Mammary epithelial cell (primary cell): ENCODE data around the gene TMPRSS2.

Experiments used
- EZH2 ChIP-seq: IDR thresholded peaks from 2 replicates; pipeline ENCODE4 v1.6.1; 2012; ENCODE audit warnings: low read length, inconsistent platforms, borderline replicate concordance
- TF ChIP-seq, protein P1 (sequence below), 2 donors: IDR thresholded peaks in 1 of 2; conservative IDR thresholded peaks in 1 of 2; 2 replicates each; pipeline ENCODE4 v1.5.1; 2011 to 2012; ENCODE audit warnings: inconsistent platforms in 2 of 2, low read length in 2 of 2, mild to moderate bottlenecking in 2 of 2, control low read depth in 1 of 2, low read depth in 1 of 2; ENCODE audit not compliant: insufficient read depth in 1 of 2; ENCODE audit errors: extremely low read depth in 1 of 2

DNA sequence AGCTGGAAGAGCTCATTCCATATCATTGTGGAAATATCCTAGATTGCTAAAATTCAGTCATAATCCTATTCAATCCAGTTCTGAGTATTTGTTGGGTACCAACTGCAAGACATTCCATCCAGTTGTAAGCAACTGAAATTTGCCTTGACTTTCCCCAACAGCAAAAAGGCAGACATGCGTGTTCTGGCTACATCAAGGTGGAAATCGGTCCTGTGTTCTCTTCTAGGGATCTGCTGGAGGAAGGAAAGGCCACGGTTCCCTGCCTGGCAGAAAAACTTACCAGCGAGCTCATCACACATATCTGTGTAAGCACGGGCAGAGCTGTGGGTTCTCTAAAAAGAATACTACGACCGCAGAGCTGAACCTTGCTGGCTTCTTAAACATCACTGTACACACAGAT lies 64.4 kb downstream of the TMPRSS2 start:
- TF ChIP-seq, protein P1, sequence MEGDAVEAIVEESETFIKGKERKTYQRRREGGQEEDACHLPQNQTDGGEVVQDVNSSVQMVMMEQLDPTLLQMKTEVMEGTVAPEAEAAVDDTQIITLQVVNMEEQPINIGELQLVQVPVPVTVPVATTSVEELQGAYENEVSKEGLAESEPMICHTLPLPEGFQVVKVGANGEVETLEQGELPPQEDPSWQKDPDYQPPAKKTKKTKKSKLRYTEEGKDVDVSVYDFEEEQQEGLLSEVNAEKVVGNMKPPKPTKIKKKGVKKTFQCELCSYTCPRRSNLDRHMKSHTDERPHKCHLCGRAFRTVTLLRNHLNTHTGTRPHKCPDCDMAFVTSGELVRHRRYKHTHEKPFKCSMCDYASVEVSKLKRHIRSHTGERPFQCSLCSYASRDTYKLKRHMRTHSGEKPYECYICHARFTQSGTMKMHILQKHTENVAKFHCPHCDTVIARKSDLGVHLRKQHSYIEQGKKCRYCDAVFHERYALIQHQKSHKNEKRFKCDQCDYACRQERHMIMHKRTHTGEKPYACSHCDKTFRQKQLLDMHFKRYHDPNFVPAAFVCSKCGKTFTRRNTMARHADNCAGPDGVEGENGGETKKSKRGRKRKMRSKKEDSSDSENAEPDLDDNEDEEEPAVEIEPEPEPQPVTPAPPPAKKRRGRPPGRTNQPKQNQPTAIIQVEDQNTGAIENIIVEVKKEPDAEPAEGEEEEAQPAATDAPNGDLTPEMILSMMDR (conservative IDR thresholded peaks at IDR 0.05 in 1 of 2, IDR thresholded peaks at IDR 0.05 in 1 of 2; ENCODE audit: extremely low read depth in 1 of 2, insufficient read depth in 1 of 2, low read depth in 1 of 2, low read length in 2 of 2): no peak
- TF ChIP-seq EZH2: no peak
